Measurements from ENCODE around the gene RPS6KB2.

The RPS6KB2 gene

GRCh38 chr11:67440229-67441097 lies 12.2 kb downstream of the RPS6KB2 start:
- no peak for TF ChIP-seq PKNOX1 (IDR thresholded peaks at IDR 0.05)
- CTCF ChIA-PET = no interaction called here
- POLR2A ChIA-PET = interaction anchor here (1.0 to 1.5 kb wide), 3 partner anchors 12 to 65 kb away, joined by 3 to 7 read pairs (median 3); partner anchors contain the start of gene RPS6KB2
- DNase-seq (ENCODE audit: extremely low spot score) = no peak

- no peak for DNase-seq (ENCODE audit: extremely low spot score)
- ChIA-PET POLR2A (interaction anchor here (0.7 to 1.5 kb wide), 5 partner anchors 13 to 65 kb away, joined by 3 to 7 read pairs (median 3); partner anchors contain the start of genes AIP and RPS6KB2), CTCF (no interaction called here)
- no peak for TF ChIP-seq SP1 (IDR thresholded peaks at IDR 0.05)
- no peak for TF ChIP-seq NFRKB (IDR thresholded peaks at IDR 0.05)
- TF ChIP-seq FOXA1 (IDR thresholded peaks at IDR 0.05) = no peak
- TF ChIP-seq TARDBP (IDR thresholded peaks at IDR 0.05) = no peak
- TF ChIP-seq HDGF (IDR thresholded peaks at IDR 0.05; ENCODE audit: borderline replicate concordance) = no peak
- TF ChIP-seq FOXM1 (IDR thresholded peaks at IDR 0.05; ENCODE audit: borderline replicate concordance) = no peak
- TF ChIP-seq ZNF384 (IDR thresholded peaks at IDR 0.05) = no peak
- no peak for TF ChIP-seq ARNT (IDR thresholded peaks at IDR 0.05)
- TF ChIP-seq FOXK2 (IDR thresholded peaks at IDR 0.05) = no peak
- no peak for TF ChIP-seq BHLHE40 (IDR thresholded peaks at IDR 0.05; ENCODE audit: borderline replicate concordance)
- TF ChIP-seq PKNOX1 (IDR thresholded peaks at IDR 0.05) = no peak
- TF ChIP-seq SUZ12 (IDR thresholded peaks at IDR 0.05) = no peak
- no peak for TF ChIP-seq CTBP1 (IDR thresholded peaks at IDR 0.05; ENCODE audit: borderline replicate concordance)
- TF ChIP-seq L3MBTL2 (conservative IDR thresholded peaks at IDR 0.05) = no peak
- TF ChIP-seq LEF1 (IDR thresholded peaks at IDR 0.05; ENCODE audit: borderline replicate concordance) = no peak
- TF ChIP-seq ELF4 (IDR thresholded peaks at IDR 0.05) = no peak
These were observed 12.8 kb downstream of the RPS6KB2 start for GRCh38 chr11:67441098-67441563.

GRCh38 chr11:67441731-67442351 lies 13.5 kb downstream of the RPS6KB2 start:
- ChIA-PET POLR2A (interaction anchor here (0.7 to 1.5 kb wide), 4 partner anchors 13 to 41 kb away, joined by 3 to 7 read pairs (median 4); partner anchors contain the start of genes AIP and RPS6KB2), CTCF (no interaction called here)
- DNase-seq (ENCODE audit: extremely low spot score) = no peak
- TF ChIP-seq TARDBP (IDR thresholded peaks at IDR 0.05) = no peak
- no peak for TF ChIP-seq NFRKB (IDR thresholded peaks at IDR 0.05)
- TF ChIP-seq FOXM1 (IDR thresholded peaks at IDR 0.05; ENCODE audit: borderline replicate concordance) = no peak

GRCh38 chr11:67442504-67443404 lies 14.5 kb downstream of the RPS6KB2 start:
- CTCF ChIA-PET = no interaction called here
- POLR2A ChIA-PET = interaction anchor here (0.5 to 0.9 kb wide), 4 partner anchors 14 to 65 kb away, joined by 3 to 6 read pairs (median 3); partner anchors contain the start of genes CDK2AP2, PPP1CA and RPS6KB2
- TF ChIP-seq LEF1 (IDR thresholded peaks at IDR 0.05; ENCODE audit: borderline replicate concordance) (no peak), HDGF (IDR thresholded peaks at IDR 0.05; ENCODE audit: borderline replicate concordance) (no peak), CTBP1 (IDR thresholded peaks at IDR 0.05; ENCODE audit: borderline replicate concordance) (no peak)
- peak; percentile 37 for DNase-seq (ENCODE audit: extremely low spot score)

GRCh38 chr11:67445515-67445914 lies 17.2 kb downstream of the RPS6KB2 start:
- no peak for DNase-seq (ENCODE audit: extremely low spot score)
- no peak for TF ChIP-seq L3MBTL2 (conservative IDR thresholded peaks at IDR 0.05)
- no peak for TF ChIP-seq NFRKB (IDR thresholded peaks at IDR 0.05)
- no peak for TF ChIP-seq SP1 (IDR thresholded peaks at IDR 0.05)
- TF ChIP-seq ARNT (IDR thresholded peaks at IDR 0.05) = no peak
- TF ChIP-seq CTBP1 (IDR thresholded peaks at IDR 0.05; ENCODE audit: borderline replicate concordance) = no peak
- no peak for TF ChIP-seq HDGF (IDR thresholded peaks at IDR 0.05; ENCODE audit: borderline replicate concordance)
- no peak for TF ChIP-seq ZNF384 (IDR thresholded peaks at IDR 0.05)
- no peak for TF ChIP-seq SUZ12 (IDR thresholded peaks at IDR 0.05)
- TF ChIP-seq TARDBP (IDR thresholded peaks at IDR 0.05) = no peak
- no peak for TF ChIP-seq PKNOX1 (IDR thresholded peaks at IDR 0.05)
- TF ChIP-seq LEF1 (IDR thresholded peaks at IDR 0.05; ENCODE audit: borderline replicate concordance) = no peak
- TF ChIP-seq FOXM1 (IDR thresholded peaks at IDR 0.05; ENCODE audit: borderline replicate concordance) = no peak
- POLR2A ChIA-PET = no interaction called here
- CTCF ChIA-PET = no interaction called here

GRCh38 chr11:67448220-67448609 lies 19.9 kb downstream of the RPS6KB2 start:
- ChIA-PET POLR2A (no interaction called here), CTCF (no interaction called here)
- no peak for DNase-seq (ENCODE audit: extremely low spot score)
- TF ChIP-seq ARNT (IDR thresholded peaks at IDR 0.05) = no peak
- TF ChIP-seq SUZ12 (IDR thresholded peaks at IDR 0.05) = no peak
- no peak for TF ChIP-seq PKNOX1 (IDR thresholded peaks at IDR 0.05)
- TF ChIP-seq SP1 (IDR thresholded peaks at IDR 0.05) = no peak
- no peak for TF ChIP-seq TARDBP (IDR thresholded peaks at IDR 0.05)
- TF ChIP-seq ZNF384 (IDR thresholded peaks at IDR 0.05) = no peak
- no peak for TF ChIP-seq HDGF (IDR thresholded peaks at IDR 0.05; ENCODE audit: borderline replicate concordance)
- TF ChIP-seq NFRKB (IDR thresholded peaks at IDR 0.05) = no peak
- no peak for TF ChIP-seq LEF1 (IDR thresholded peaks at IDR 0.05; ENCODE audit: borderline replicate concordance)
